Activated CD8-positive, alpha-beta T cell treated with anti-CD3 and anti-CD28 coated beads for 36 hours (primary cell): Measurements from ENCODE around the gene FAM78A. TPM values are rescaled to one million over a fixed set of nuclear protein-coding genes. Genes with fewer than 3 reads are reported as not detected.

Experiments
- ATAC-seq: fragments of 200-7000 bp; cut with Tn5 transposase; one replicate; pipeline ENCODE4 v1.10.0; 2021; ENCODE audit warnings: mild to moderate bottlenecking, moderate library complexity
- CTCF ChIA-PET: fragments of 350-600 bp; sonication (Branson Sonifier 250); formaldehyde crosslinking; loops from one replicate; lab custom pipeline; 2021; ENCODE audit warnings: antibody characterized with exemption; lab: Charles Lee
- POLR2A ChIA-PET: fragments of 350-600 bp; sonication (Branson Sonifier 250); formaldehyde crosslinking; loops from one replicate; lab custom pipeline; 2021; ENCODE audit warnings: antibody characterized with exemption; lab: Charles Lee
- DNase-seq: peaks from one replicate; pipeline ENCODE4 v3.0.0-alpha.2; 2020
- H3K27ac Mint-ChIP-seq: one replicate; pipeline ENCODE4 v1.8.0; 2021; ENCODE audit warnings: mild to moderate bottlenecking, mixed read lengths
- H3K27me3 Mint-ChIP-seq: one replicate; pipeline ENCODE4 v1.8.0; 2021; ENCODE audit warnings: mixed read lengths
- H3K36me3 Mint-ChIP-seq: one replicate; pipeline ENCODE4 v1.8.0; 2021; ENCODE audit warnings: low read depth, mixed read lengths
- H3K4me1 Mint-ChIP-seq: one replicate; pipeline ENCODE4 v1.8.0; 2021; ENCODE audit warnings: low read depth, mixed read lengths
- H3K4me3 Mint-ChIP-seq: one replicate; pipeline ENCODE4 v1.8.0; 2021; ENCODE audit warnings: mild to moderate bottlenecking, moderate library complexity, mixed read lengths
- H3K9me3 Mint-ChIP-seq: one replicate; pipeline ENCODE4 v1.8.0; 2021; ENCODE audit warnings: mixed read lengths
- intact Hi-C: fragments of 100-400 bp; cut with micrococcal nuclease; formaldehyde crosslinking; loops from one replicate; pipeline ENCODE4 v1.10.0; 2022
- total RNA-seq, 2 experiments: library from RNA; stranded (reverse); gene quantifications; one replicate each; pipeline ENCODE4 v1.2.3, GENCODE V29; 2021
- TF ChIP-seq, protein P1 (sequence below): fragments of 200-600 bp; IDR thresholded peaks from one replicate; pipeline ENCODE4 v1.8.0; 2022; ENCODE audit warnings: antibody characterized with exemption, mild to moderate bottlenecking

FAM78A gene
- total RNA-seq, 2 experiments from 2014 or later, result 36.2 to 39.8 TPM

DNA sequence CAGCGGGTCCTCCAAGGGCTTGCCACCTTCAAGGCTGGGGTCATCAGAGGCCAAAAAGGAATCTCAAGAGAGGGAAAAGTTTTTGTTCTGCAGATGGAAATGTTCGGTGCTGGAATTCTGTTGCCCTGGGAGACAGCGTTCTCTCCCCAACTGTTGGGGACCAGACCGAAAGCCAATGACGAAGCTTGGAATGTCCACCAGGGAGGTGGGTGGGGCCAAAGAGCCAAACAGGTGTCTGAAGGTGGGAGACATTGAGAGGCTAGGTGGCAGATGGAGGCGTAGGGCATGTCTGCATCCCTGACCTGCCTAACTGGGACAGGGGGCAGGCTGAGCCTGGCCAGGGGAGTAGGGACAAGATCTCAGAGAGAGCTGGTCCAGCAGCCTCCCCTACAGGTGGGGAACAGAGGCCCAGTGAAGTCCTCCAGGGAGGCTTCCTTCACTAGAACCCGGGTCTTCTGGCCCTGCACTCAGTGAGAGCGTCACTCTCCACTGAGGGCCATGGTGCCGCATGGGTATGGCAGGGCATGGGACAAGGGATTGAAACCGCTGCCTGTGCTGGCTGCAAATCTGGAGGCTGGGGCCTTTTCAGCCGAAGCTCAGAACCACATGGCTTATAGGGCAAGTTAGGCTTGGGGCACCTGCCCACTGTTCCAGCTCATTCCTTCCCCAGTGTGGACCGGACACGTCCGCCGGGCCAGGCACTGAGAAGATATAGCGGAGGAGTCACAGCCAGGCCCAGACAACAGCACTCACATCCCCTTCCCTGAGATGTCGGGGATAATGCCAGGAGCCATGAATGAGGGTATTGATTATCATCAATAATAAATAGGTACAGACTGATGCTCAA is 5.0 kb upstream of the FAM78A start:
- ChIA-PET POLR2A (interaction anchor here (1.0 kb wide), 1 partner anchor 43 kb away, joined by 6 read pairs; no protein-coding TSS in a partner anchor), CTCF (no interaction called here)
- TF ChIP-seq, protein P1, sequence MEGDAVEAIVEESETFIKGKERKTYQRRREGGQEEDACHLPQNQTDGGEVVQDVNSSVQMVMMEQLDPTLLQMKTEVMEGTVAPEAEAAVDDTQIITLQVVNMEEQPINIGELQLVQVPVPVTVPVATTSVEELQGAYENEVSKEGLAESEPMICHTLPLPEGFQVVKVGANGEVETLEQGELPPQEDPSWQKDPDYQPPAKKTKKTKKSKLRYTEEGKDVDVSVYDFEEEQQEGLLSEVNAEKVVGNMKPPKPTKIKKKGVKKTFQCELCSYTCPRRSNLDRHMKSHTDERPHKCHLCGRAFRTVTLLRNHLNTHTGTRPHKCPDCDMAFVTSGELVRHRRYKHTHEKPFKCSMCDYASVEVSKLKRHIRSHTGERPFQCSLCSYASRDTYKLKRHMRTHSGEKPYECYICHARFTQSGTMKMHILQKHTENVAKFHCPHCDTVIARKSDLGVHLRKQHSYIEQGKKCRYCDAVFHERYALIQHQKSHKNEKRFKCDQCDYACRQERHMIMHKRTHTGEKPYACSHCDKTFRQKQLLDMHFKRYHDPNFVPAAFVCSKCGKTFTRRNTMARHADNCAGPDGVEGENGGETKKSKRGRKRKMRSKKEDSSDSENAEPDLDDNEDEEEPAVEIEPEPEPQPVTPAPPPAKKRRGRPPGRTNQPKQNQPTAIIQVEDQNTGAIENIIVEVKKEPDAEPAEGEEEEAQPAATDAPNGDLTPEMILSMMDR, result no peak
- intact Hi-C loops, result no loop called here
- ATAC-seq, result no peak
- H3K4me3 Mint-ChIP-seq, result peak overlapping the region; percentile 31
- peaks cover 12% of the 10 kb centered on the region for H3K27me3 Mint-ChIP-seq
- DNase-seq, result no peak
- H3K36me3 Mint-ChIP-seq, result peaks cover 1% of the 10 kb centered on the region
- H3K9me3 Mint-ChIP-seq, result no peaks in the 10 kb centered on the region
- H3K27ac Mint-ChIP-seq, result no peak overlapping the region
- peaks cover 21% of the 10 kb centered on the region for H3K4me1 Mint-ChIP-seq

DNA sequence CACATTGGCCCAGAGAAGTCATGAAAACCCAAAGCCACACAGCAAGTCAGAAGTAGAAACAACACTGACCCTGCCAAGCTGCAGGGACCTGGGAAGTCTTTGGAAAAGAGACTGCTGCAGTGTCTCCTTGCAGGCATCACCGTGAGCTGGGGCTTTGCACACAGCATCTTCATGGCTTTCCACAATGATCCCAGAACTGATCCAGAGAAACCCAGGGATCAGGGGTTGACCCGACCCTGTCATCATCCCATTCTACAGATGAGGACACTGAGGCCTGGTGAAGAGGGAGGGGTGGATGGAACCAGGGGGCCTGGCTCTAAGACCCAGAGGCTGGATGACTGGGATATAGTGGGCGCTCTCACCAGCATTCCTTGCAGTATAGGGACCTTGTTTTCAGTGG is 4.3 kb upstream of the FAM78A start:
- Mint-ChIP-seq H3K9me3 (no peaks in the 10 kb centered on the region), H3K36me3 (peaks cover 8% of the 10 kb centered on the region), H3K4me3 (no peak overlapping the region), H3K27me3 (peaks cover 12% of the 10 kb centered on the region), H3K4me1 (peaks cover 21% of the 10 kb centered on the region), H3K27ac (no peak overlapping the region)
- TF ChIP-seq, protein P1, result no peak
- DNase-seq, result no peak
- ChIA-PET CTCF (no interaction called here), POLR2A (interaction anchor here (1.3 kb wide), 1 partner anchor 25 kb away, joined by 5 read pairs; no protein-coding TSS in a partner anchor)
- ATAC-seq, result no peak
- intact Hi-C loops, result no loop called here

DNA sequence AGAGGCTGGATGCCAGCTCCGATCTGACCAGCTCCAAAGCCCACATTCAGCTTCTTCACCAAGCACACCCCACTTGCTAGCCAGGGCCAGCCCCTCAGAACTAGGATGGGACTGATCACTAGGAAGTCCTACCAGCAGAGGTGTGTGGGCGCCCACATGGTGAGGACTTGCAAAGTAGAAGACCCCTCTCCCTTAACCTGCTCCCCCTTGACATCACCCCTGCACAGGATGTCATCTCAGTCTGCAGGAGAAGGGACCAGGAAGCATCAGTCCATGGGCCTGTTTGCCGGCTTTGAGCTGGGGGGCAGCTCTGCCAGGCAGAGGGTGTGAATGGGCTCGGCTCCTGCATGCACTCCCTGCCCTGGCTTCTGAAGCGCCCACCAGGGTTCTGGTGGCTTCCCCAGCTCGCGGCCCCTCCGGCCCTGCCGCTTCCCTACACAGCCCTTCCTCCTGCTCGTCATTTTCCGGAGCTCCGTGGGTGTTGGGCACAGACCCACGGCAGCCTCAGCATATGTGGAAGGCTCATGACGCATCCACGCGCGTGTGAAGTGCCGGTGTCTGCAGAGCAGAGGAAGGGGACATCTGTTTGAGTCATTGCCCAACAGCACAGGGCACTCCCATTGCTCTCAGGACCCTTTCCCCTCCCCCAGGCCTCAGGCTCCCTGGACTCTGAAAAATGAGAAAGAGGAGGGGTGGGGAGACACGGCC is 3.7 kb upstream of the FAM78A start:
- Mint-ChIP-seq H3K4me1 (peaks cover 21% of the 10 kb centered on the region), H3K27me3 (peaks cover 12% of the 10 kb centered on the region), H3K36me3 (peaks cover 14% of the 10 kb centered on the region), H3K9me3 (no peaks in the 10 kb centered on the region), H3K27ac (no peak overlapping the region), H3K4me3 (no peak overlapping the region)
- intact Hi-C loops, result no loop called here
- ATAC-seq (no peak), DNase-seq (no peak)
- ChIA-PET POLR2A (interaction anchor here (1.0 to 1.5 kb wide), 3 partner anchors 10 to 93 kb away, joined by 3 to 5 read pairs (median 3); no protein-coding TSS in a partner anchor), CTCF (interaction anchor here (1.6 kb wide), 1 partner anchor 70 kb away, joined by 5 read pairs; no protein-coding TSS in a partner anchor)
- TF ChIP-seq, protein P1, result no peak

DNA sequence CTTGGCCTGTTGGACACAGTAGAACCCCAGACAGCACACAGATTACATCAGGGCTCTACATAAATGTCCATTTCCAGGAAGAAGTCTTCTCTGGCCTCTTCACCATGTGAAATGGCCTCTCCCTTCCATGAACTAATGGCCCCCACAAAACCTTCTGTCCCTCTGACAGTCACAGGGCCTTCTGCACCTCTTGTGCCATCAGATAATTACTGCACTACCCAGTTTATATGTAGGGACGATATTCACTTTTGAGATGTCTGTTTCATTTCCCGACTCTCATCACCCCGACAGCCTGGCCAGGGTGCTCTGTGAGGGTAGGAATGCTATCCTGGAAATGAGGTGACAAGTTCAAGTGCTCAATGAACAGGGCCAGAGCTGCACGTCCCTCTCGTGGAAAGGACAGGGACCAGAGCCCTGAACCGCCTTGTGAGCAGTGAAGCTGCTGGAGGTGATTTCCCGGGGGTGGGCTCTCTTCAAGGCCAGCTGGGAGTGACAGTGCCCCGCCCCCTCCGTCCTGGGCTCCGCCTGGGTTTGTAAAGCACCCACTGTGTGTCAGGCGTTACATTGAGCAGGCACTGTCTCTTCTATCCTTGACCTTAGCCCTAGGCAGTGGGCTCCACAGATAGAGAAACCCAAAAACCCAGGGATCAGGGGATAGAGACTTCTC is 3.0 kb upstream of the FAM78A start:
- Mint-ChIP-seq H3K4me3 (no peak overlapping the region), H3K36me3 (peaks cover 21% of the 10 kb centered on the region), H3K27me3 (peaks cover 12% of the 10 kb centered on the region), H3K9me3 (no peaks in the 10 kb centered on the region), H3K4me1 (peaks cover 21% of the 10 kb centered on the region), H3K27ac (peak overlapping the region; percentile 85)
- ChIA-PET POLR2A (interaction anchor here (0.8 to 1.5 kb wide), 5 partner anchors 9 to 94 kb away, joined by 3 to 5 read pairs (median 3); no protein-coding TSS in a partner anchor), CTCF (interaction anchor here (1.6 kb wide), 1 partner anchor 71 kb away, joined by 5 read pairs; no protein-coding TSS in a partner anchor)
- intact Hi-C loops, result no loop called here
- no peak for ATAC-seq
- DNase-seq, result peak; percentile 22
- TF ChIP-seq, protein P1, result no peak
